Measurements from ENCODE around the gene INTS1. TPM values are rescaled to one million over a fixed set of nuclear protein-coding genes. Genes with fewer than 3 reads are reported as not detected.
A peak's percentile ranks its signal among the peaks of the same experiment; 100 is the strongest.
"Not testable (repeated sequence)": the region's sequence is repeated elsewhere in the genome, so short reads cannot be mapped to it uniquely, and the experiment has no call there.

INTS1 gene
- total RNA-seq, 4 donors from 2014 or later = 45.7 to 96.5 (median 75.8) TPM

DNA sequence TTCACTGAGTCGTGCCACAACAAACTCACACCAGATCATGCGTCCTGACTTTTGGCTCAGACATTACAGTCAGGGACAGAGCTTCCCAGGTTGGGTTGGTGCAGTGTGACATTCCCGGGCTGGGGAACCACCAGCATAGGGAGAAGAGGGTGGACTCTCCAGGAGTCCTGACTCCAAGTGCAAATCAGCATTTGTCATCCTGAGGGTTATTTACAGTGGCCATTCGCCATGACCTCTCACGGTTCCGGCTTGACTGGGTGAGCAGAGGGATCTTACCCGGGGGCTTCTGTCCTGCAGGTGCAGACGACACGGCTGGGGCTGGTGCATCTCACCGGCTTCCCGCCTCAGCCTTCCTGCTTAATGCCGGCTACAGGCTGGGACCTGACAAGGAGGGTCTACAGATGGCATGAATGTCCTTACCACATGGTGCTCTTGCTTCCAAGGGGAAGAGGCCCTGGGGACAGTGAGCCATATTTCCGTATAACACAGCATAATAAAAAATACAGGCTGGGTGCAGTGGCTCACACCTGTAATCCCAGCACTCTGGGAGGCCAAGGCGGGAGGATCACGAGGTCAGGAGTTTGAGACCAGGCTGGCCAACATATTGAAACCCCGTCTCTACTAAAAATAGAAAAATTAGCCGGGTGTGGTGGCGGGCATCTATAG lies 12.5 kb upstream of the INTS1 start:
- TF ChIP-seq POLR2AphosphoS5 (IDR thresholded peaks at IDR 0.05) (no peak), EP300 (IDR thresholded peaks at IDR 0.05) (no peak), POLR2A (IDR thresholded peaks at IDR 0.05) (no peak)
- TF ChIP-seq, protein P1, sequence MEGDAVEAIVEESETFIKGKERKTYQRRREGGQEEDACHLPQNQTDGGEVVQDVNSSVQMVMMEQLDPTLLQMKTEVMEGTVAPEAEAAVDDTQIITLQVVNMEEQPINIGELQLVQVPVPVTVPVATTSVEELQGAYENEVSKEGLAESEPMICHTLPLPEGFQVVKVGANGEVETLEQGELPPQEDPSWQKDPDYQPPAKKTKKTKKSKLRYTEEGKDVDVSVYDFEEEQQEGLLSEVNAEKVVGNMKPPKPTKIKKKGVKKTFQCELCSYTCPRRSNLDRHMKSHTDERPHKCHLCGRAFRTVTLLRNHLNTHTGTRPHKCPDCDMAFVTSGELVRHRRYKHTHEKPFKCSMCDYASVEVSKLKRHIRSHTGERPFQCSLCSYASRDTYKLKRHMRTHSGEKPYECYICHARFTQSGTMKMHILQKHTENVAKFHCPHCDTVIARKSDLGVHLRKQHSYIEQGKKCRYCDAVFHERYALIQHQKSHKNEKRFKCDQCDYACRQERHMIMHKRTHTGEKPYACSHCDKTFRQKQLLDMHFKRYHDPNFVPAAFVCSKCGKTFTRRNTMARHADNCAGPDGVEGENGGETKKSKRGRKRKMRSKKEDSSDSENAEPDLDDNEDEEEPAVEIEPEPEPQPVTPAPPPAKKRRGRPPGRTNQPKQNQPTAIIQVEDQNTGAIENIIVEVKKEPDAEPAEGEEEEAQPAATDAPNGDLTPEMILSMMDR (IDR thresholded peaks at IDR 0.05) = no peak
- Histone ChIP-seq H3K4me1 (peaks cover 16% of the 10 kb centered on the region), H3K36me3 (no peaks in the 10 kb centered on the region), H3K27ac (no peak overlapping the region), H3K9me3 (no peaks in the 10 kb centered on the region), H3K4me3 (no peak overlapping the region), H3K27me3 (peaks cover 4% of the 10 kb centered on the region)
- WGBS = 81% methylated on average over 8 of the region's 18 CpGs
- no peak for DNase-seq (ENCODE audit: low spot score in 2 of 2)

- H3K27me3 ChIP-seq; H3K9me3 ChIP-seq; H3K36me3 ChIP-seq; H3K27ac ChIP-seq; H3K4me3 ChIP-seq; DNase-seq (ENCODE audit: low spot score in 2 of 2): not testable (repeated sequence)
- H3K4me1 ChIP-seq = peaks cover 16% of the 10 kb centered on the region
- 81% methylated on average over 17 of the region's 17 CpGs for WGBS
Measured at GRCh38 chr7:1515509-1515967, 11.3 kb upstream of the INTS1 start.

GRCh38 chr7:1514995-1515401 lies 10.8 kb upstream of the INTS1 start:
- Histone ChIP-seq H3K27ac (no peak overlapping the region), H3K27me3 (peaks cover 4% of the 10 kb centered on the region)
- 73% methylated on average over 4 of the region's 4 CpGs for WGBS

DNA sequence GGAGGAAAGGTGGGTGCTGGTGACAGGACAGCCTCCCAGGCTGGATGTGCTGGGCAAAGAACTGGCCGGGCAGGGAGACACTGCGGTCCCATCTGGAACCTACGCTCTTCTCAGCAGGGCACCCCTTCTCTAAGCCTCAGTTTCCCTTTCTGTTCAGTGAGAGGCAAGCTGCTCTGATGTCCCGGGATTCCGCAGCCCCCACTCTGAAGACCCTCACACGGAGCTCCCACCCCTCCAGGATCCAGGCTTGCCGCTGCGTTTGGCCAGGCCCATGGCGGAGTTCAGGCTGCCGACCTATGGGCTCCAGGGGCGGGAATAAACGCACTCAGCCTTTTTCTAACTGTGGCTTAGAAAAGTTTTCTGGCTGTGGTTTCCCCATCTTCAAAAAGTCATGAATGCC lies 10.2 kb upstream of the INTS1 start:
- DNase-seq (ENCODE audit: low spot score in 2 of 2) = no peak
- H3K36me3 ChIP-seq = no peaks in the 10 kb centered on the region
- H3K4me3 ChIP-seq = no peak overlapping the region
- WGBS = 91% methylated on average over 11 of the region's 12 CpGs
- peaks cover 16% of the 10 kb centered on the region for H3K4me1 ChIP-seq
- peaks cover 4% of the 10 kb centered on the region for H3K27me3 ChIP-seq
- H3K27ac ChIP-seq = no peak overlapping the region
- no peaks in the 10 kb centered on the region for H3K9me3 ChIP-seq
- TF ChIP-seq POLR2A (IDR thresholded peaks at IDR 0.05) = no peak
- TF ChIP-seq EP300 (IDR thresholded peaks at IDR 0.05) = no peak
- TF ChIP-seq, protein P1 (IDR thresholded peaks at IDR 0.05) = no peak
- no peak for TF ChIP-seq POLR2AphosphoS5 (IDR thresholded peaks at IDR 0.05)

More at GRCh38 chr7:1514995-1515401, 10.8 kb upstream of the INTS1 start:
- peaks cover 16% of the 10 kb centered on the region for H3K4me1 ChIP-seq
- H3K9me3 ChIP-seq = no peaks in the 10 kb centered on the region
- DNase-seq (ENCODE audit: low spot score in 2 of 2) = no peak
- H3K4me3 ChIP-seq = no peak overlapping the region
- TF ChIP-seq POLR2A (IDR thresholded peaks at IDR 0.05) = no peak
- no peak for TF ChIP-seq POLR2AphosphoS5 (IDR thresholded peaks at IDR 0.05)
- TF ChIP-seq EP300 (IDR thresholded peaks at IDR 0.05) = no peak
- TF ChIP-seq, protein P1 (IDR thresholded peaks at IDR 0.05) = no peak
- no peaks in the 10 kb centered on the region for H3K36me3 ChIP-seq

- TF ChIP-seq EP300 (IDR thresholded peaks at IDR 0.05) (no peak), POLR2AphosphoS5 (IDR thresholded peaks at IDR 0.05) (peak in 1 of 3 donors; percentile 2), POLR2A (IDR thresholded peaks at IDR 0.05) (no peak)
- TF ChIP-seq, protein P1 (IDR thresholded peaks at IDR 0.05) = no peak
- H3K4me1 ChIP-seq = peaks cover 16% of the 10 kb centered on the region
- WGBS = 34% methylated on average over 20 of the region's 20 CpGs
- no peaks in the 10 kb centered on the region for H3K36me3 ChIP-seq
- peaks cover 4% of the 10 kb centered on the region for H3K27me3 ChIP-seq
- no peaks in the 10 kb centered on the region for H3K9me3 ChIP-seq
- DNase-seq (ENCODE audit: low spot score in 2 of 2) = no peak
- H3K4me3 ChIP-seq = peak overlapping the region; percentile 4
- peak overlapping the region; percentile 77 for H3K27ac ChIP-seq
Measured at GRCh38 chr7:1513657-1514095, 9.5 kb upstream of the INTS1 start.
